RWPE2 (cell line): ENCODE measurements around the gene SP1.

Experiments
- ATAC-seq: fragments of 200-7000 bp; cut with Tn5 transposase; 3 replicates; pipeline ENCODE4 v1.9.1; 2021; ENCODE audit warnings: low read depth
- DNase-seq: peaks from one replicate; pipeline ENCODE4 v3.0.0-alpha.2; 2020; ENCODE audit warnings: low spot score
- H3K27ac ChIP-seq: fragments of 450-650 bp; 2 replicates; pipeline ENCODE4 v1.5.1; 2017; ENCODE audit warnings: mild to moderate bottlenecking; ENCODE audit not compliant: poor library complexity, severe bottlenecking
- H3K27me3 ChIP-seq: fragments of 250-450 bp; sonication (Bioruptor Pico); 2 replicates; pipeline ENCODE4 v1.5.1; 2021; ENCODE audit warnings: mild to moderate bottlenecking, moderate library complexity; ENCODE audit not compliant: insufficient read depth, poor library complexity, severe bottlenecking
- H3K36me3 ChIP-seq: fragments of 250-450 bp; sonication (Bioruptor Pico); 2 replicates; pipeline ENCODE4 v1.5.1; 2020; ENCODE audit warnings: low read depth, mild to moderate bottlenecking, moderate library complexity
- H3K4me1 ChIP-seq: fragments of 250-450 bp; sonication (Bioruptor Pico); 2 replicates; pipeline ENCODE4 v1.5.1; 2021; ENCODE audit warnings: mild to moderate bottlenecking, moderate library complexity; ENCODE audit not compliant: insufficient read depth, poor library complexity, severe bottlenecking
- H3K4me3 ChIP-seq: fragments of 250-450 bp; sonication (Bioruptor Pico); 2 replicates; pipeline ENCODE4 v1.5.1; 2021; ENCODE audit warnings: mild to moderate bottlenecking, moderate library complexity; ENCODE audit not compliant: severe bottlenecking
- H3K9me3 ChIP-seq: fragments of 250-450 bp; sonication (Bioruptor Pico); 2 replicates; pipeline ENCODE4 v1.5.1; 2021; ENCODE audit warnings: mild to moderate bottlenecking, moderate library complexity; ENCODE audit not compliant: severe bottlenecking
- CTCF ChIP-seq: fragments of 450-650 bp; IDR thresholded peaks from one replicate; pipeline ENCODE4 v1.5.1; 2017; ENCODE audit warnings: mild to moderate bottlenecking, moderate library complexity; ENCODE audit not compliant: poor library complexity, severe bottlenecking

The SP1 gene

GRCh38 chr12:53452159-53453077 is 72.4 kb downstream of the SP1 start:
- Histone ChIP-seq H3K4me1 (peaks cover 8% of the 10 kb centered on the region), H3K27ac (peak overlapping the region; percentile 64), H3K4me3 (peak overlapping the region; percentile 65), H3K36me3 (peaks cover 47% of the 10 kb centered on the region), H3K27me3 (no peaks in the 10 kb centered on the region), H3K9me3 (no peaks in the 10 kb centered on the region)
- peak; percentile 56 for TF ChIP-seq CTCF
- ATAC-seq (peak; percentile 31), DNase-seq (peak; percentile 87)

- TF ChIP-seq CTCF: no peak
These were observed 74.1 kb downstream of the SP1 start for GRCh38 chr12:53453953-53454640.

GRCh38 chr12:53454707-53455106 is 74.7 kb downstream of the SP1 start:
- DNase-seq (no peak), ATAC-seq (no peak)
- H3K27me3 ChIP-seq: no peaks in the 10 kb centered on the region
- H3K36me3 ChIP-seq: peaks cover 70% of the 10 kb centered on the region
- H3K9me3 ChIP-seq: no peaks in the 10 kb centered on the region
- peaks cover 8% of the 10 kb centered on the region for H3K4me1 ChIP-seq
- no peak overlapping the region for H3K4me3 ChIP-seq
- TF ChIP-seq CTCF: no peak
- no peak overlapping the region for H3K27ac ChIP-seq

More at GRCh38 chr12:53453953-53454640, 74.1 kb downstream of the SP1 start:
- H3K4me1 ChIP-seq: peaks cover 8% of the 10 kb centered on the region
- H3K9me3 ChIP-seq: no peaks in the 10 kb centered on the region
- peaks cover 64% of the 10 kb centered on the region for H3K36me3 ChIP-seq
- ATAC-seq: no peak
- H3K27me3 ChIP-seq: no peaks in the 10 kb centered on the region
- DNase-seq: no peak
- H3K27ac ChIP-seq: no peak overlapping the region
- peak overlapping the region; percentile 65 for H3K4me3 ChIP-seq

GRCh38 chr12:53456654-53457366 is 76.8 kb downstream of the SP1 start:
- no peaks in the 10 kb centered on the region for H3K27me3 ChIP-seq
- H3K4me1 ChIP-seq: peaks cover 8% of the 10 kb centered on the region
- H3K36me3 ChIP-seq: peaks cover 91% of the 10 kb centered on the region
- H3K27ac ChIP-seq: no peak overlapping the region
- H3K4me3 ChIP-seq: no peak overlapping the region
- DNase-seq (no peak), ATAC-seq (no peak)
- no peaks in the 10 kb centered on the region for H3K9me3 ChIP-seq
- TF ChIP-seq CTCF: no peak
